HepG2 (cell line): ENCODE data around the gene NAT9. TPM values are rescaled to one million over a fixed set of nuclear protein-coding genes. Genes with fewer than 3 reads are reported as not detected.

Source experiments
- MTF1 ChIP-seq: sonication (generic); formaldehyde crosslinking; IDR thresholded peaks from 2 replicates; pipeline ENCODE4 v1.5.0; 2020; ENCODE audit warnings: missing genetic modification reagents
- MYNN ChIP-seq: sonication (generic); formaldehyde crosslinking; IDR thresholded peaks from 2 replicates; pipeline ENCODE4 v1.4.0; 2020; ENCODE audit warnings: mild to moderate bottlenecking, low read depth, missing genetic modification reagents
- PHB2 ChIP-seq: fragments of 450-650 bp; IDR thresholded peaks from 2 replicates; pipeline ENCODE4 v1.6.1; 2018; ENCODE audit not compliant: partially characterized antibody
- PRMT3 ChIP-seq: sonication (generic); formaldehyde crosslinking; IDR thresholded peaks from 2 replicates; pipeline ENCODE4 v1.8.1; 2022; ENCODE audit warnings: low read depth, mild to moderate bottlenecking, moderate library complexity, missing genetic modification reagents, borderline replicate concordance
- SP1 ChIP-seq, 2 experiments: fragments of 450-650 bp in 1 of 2; sonication (generic) in 1 of 2; formaldehyde crosslinking in 1 of 2; IDR thresholded peaks; 2 replicates each; pipeline versions ENCODE4 v1.4.0 to v1.6.1; 2016 to 2020; ENCODE audit warnings: missing genetic modification reagents in 1 of 2
- ZNF841 ChIP-seq: sonication (generic); formaldehyde crosslinking; IDR thresholded peaks from 2 replicates; pipeline ENCODE4 v1.8.1; 2023; ENCODE audit warnings: missing genetic modification reagents, borderline replicate concordance
- polyA plus RNA-seq, 8 experiments: library from polyadenylated mRNA; depleted of rRNA in 3 of 8; stranded (reverse) in 7 of 8; unstranded in 1 of 8; fragments of >200 nt; fragmentation: Illumina TruSeq in 4 of 8; extraction: Trizol in 4 of 8; gene quantifications; 2 replicates each; pipeline versions ENCODE4 v1.2.1 to v1.2.3, GENCODE V29; 2011 to 2016; ENCODE audit warnings: low read depth in 4 of 8, missing spikeins in 1 of 8, mixed read lengths in 1 of 8; ENCODE audit not compliant: insufficient read depth in 1 of 8
- total RNA-seq, 5 experiments: library from RNA; depleted of rRNA; stranded (reverse); fragments of >200 nt; fragmentation: Illumina TruSeq; extraction: Trizol; gene quantifications; 2 replicates each; pipeline ENCODE4 v1.2.3, GENCODE V29; 2016; ENCODE audit warnings: low read depth in 1 of 5
- TF ChIP-seq, protein P1 (sequence below): fragments of 450-650 bp; IDR thresholded peaks from 2 replicates; pipeline ENCODE4 v1.6.1; 2016
- TF ChIP-seq, protein P2 (sequence below): sonication (generic); formaldehyde crosslinking; IDR thresholded peaks from 2 replicates; pipeline ENCODE4 v1.4.0; 2020; ENCODE audit warnings: mild to moderate bottlenecking, missing genetic modification reagents
- TF ChIP-seq, protein P3 (sequence below): sonication (generic); formaldehyde crosslinking; IDR thresholded peaks from 2 replicates; pipeline ENCODE4 v1.8.0; 2023; ENCODE audit warnings: mild to moderate bottlenecking, missing genetic modification reagents
- TF ChIP-seq, protein P4 (sequence below): sonication (generic); formaldehyde crosslinking; IDR thresholded peaks from 2 replicates; pipeline ENCODE4 v1.4.0; 2020; ENCODE audit warnings: missing genetic modification reagents
- TF ChIP-seq, protein P5 (sequence below): sonication (generic); formaldehyde crosslinking; IDR thresholded peaks from 2 replicates; pipeline ENCODE4 v1.8.1; 2023; ENCODE audit warnings: mild to moderate bottlenecking, missing genetic modification reagents
- TF ChIP-seq, protein P6 (sequence below): sonication (generic); formaldehyde crosslinking; IDR thresholded peaks from 2 replicates; pipeline ENCODE4 v1.4.0; 2020; ENCODE audit warnings: mild to moderate bottlenecking, missing genetic modification reagents
- TF ChIP-seq, protein P7 (sequence below): fragments of 450-650 bp; IDR thresholded peaks from 2 replicates; pipeline ENCODE4 v1.6.1; 2017
- TF ChIP-seq, protein P8 (sequence below), 2 experiments: sonication (generic) in 1 of 2; formaldehyde crosslinking in 1 of 2; IDR thresholded peaks; 2 replicates each; pipeline versions ENCODE4 v1.5.1 to v1.6.1; 2011 to 2020; ENCODE audit warnings: borderline replicate concordance in 1 of 2, low read depth in 1 of 2, low read length in 1 of 2, mild to moderate bottlenecking in 1 of 2, missing genetic modification reagents in 1 of 2, moderate library complexity in 1 of 2
- TF ChIP-seq, protein P9 (sequence below): IDR thresholded peaks from 2 replicates; pipeline ENCODE4 v1.6.1; 2016; ENCODE audit warnings: missing compliant biosample characterization, missing genetic modification reagents, borderline replicate concordance

Gene NAT9
- total and polyA plus RNA-seq, 2 of the 13 experiments (the other 11 are each of a cell fraction or from before 2014, with no cell fraction given) = 39.7 to 44.2 TPM

DNA sequence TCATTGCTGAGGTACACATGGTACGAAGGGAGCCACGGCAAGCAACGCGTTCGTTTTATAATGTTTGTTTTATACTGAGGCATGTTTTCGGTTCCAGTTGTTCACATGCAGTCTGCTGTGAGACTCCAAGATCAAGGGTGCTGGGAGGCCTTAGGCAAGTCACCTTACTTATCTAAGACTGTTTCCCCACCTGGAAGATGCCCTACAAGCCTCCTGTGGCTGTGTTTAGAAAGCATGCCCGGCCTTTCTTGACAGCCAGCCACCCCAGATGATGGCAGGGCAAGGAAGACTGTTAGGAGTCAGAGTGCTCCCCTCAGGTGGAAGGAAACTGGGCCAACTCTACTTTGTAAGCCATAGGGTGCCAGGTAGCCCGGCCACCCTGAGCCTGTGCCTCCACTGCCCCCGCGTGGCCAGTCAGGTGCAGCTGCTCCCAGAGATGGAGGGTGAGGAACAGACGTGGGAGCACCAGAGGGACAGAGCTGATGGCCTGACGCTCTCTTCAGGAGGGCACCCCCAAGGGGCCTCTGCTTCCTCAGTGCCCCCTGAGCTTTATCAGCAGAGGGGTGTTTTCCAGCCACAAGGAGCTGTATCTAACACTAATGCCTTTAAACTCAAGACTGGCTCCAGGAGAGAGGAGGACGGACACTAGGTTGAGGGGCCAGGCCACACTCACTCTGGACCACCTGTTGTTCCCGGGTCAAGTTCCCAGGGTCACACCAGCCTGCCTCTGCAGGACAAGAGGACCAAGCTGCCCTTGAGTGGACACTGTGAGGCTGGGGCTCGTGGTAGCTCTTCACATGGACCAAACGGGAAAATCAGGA lies 5.4 kb downstream of the NAT9 start (continued):
- TF ChIP-seq, protein P1, sequence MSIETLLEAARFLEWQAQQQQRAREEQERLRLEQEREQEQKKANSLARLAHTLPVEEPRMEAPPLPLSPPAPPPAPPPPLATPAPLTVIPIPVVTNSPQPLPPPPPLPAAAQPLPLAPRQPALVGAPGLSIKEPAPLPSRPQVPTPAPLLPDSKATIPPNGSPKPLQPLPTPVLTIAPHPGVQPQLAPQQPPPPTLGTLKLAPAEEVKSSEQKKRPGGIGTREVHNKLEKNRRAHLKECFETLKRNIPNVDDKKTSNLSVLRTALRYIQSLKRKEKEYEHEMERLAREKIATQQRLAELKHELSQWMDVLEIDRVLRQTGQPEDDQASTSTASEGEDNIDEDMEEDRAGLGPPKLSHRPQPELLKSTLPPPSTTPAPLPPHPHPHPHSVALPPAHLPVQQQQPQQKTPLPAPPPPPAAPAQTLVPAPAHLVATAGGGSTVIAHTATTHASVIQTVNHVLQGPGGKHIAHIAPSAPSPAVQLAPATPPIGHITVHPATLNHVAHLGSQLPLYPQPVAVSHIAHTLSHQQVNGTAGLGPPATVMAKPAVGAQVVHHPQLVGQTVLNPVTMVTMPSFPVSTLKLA = no peak
- TF ChIP-seq, protein P2, sequence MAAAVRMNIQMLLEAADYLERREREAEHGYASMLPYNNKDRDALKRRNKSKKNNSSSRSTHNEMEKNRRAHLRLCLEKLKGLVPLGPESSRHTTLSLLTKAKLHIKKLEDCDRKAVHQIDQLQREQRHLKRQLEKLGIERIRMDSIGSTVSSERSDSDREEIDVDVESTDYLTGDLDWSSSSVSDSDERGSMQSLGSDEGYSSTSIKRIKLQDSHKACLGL (CRISPR knock-in tag) = 0 out of 2 replicates have a peak, but pooled peaks have one; percentile 44
- TF ChIP-seq, protein P3, sequence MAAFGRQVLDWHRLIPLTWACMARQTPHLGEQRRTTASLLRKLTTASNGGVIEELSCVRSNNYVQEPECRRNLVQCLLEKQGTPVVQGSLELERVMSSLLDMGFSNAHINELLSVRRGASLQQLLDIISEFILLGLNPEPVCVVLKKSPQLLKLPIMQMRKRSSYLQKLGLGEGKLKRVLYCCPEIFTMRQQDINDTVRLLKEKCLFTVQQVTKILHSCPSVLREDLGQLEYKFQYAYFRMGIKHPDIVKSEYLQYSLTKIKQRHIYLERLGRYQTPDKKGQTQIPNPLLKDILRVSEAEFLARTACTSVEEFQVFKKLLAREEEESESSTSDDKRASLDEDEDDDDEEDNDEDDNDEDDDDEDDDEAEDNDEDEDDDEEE (CRISPR knock-in tag) = no peak; the same call in 1 of the 2 replicates
- no peak for TF ChIP-seq ZNF841 (CRISPR knock-in tag)
- no peak for TF ChIP-seq MTF1
- TF ChIP-seq PRMT3 (CRISPR knock-in tag) = no peak
- TF ChIP-seq, protein P4, sequence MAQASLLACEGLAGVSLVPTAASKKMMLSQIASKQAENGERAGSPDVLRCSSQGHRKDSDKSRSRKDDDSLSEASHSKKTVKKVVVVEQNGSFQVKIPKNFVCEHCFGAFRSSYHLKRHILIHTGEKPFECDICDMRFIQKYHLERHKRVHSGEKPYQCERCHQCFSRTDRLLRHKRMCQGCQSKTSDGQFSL = no peak
- no peak for TF ChIP-seq SP1 (IDR thresholded peaks at IDR 0.05)
- TF ChIP-seq SP1 (CRISPR knock-in tag; IDR thresholded peaks at IDR 0.05) = peak; percentile 52; the same call in 1 of the 2 replicates
- 0 out of 2 replicates have a peak, but pooled peaks have one; percentile 57 for TF ChIP-seq MYNN (CRISPR knock-in tag)
- TF ChIP-seq, protein P5, sequence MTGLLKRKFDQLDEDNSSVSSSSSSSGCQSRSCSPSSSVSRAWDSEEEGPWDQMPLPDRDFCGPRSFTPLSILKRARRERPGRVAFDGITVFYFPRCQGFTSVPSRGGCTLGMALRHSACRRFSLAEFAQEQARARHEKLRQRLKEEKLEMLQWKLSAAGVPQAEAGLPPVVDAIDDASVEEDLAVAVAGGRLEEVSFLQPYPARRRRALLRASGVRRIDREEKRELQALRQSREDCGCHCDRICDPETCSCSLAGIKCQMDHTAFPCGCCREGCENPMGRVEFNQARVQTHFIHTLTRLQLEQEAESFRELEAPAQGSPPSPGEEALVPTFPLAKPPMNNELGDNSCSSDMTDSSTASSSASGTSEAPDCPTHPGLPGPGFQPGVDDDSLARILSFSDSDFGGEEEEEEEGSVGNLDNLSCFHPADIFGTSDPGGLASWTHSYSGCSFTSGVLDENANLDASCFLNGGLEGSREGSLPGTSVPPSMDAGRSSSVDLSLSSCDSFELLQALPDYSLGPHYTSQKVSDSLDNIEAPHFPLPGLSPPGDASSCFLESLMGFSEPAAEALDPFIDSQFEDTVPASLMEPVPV (CRISPR knock-in tag) = peak; percentile 66; the same call in 1 of the 2 replicates
- TF ChIP-seq, protein P6, sequence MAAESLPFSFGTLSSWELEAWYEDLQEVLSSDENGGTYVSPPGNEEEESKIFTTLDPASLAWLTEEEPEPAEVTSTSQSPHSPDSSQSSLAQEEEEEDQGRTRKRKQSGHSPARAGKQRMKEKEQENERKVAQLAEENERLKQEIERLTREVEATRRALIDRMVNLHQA (CRISPR knock-in tag) = no peak
- TF ChIP-seq, protein P7, sequence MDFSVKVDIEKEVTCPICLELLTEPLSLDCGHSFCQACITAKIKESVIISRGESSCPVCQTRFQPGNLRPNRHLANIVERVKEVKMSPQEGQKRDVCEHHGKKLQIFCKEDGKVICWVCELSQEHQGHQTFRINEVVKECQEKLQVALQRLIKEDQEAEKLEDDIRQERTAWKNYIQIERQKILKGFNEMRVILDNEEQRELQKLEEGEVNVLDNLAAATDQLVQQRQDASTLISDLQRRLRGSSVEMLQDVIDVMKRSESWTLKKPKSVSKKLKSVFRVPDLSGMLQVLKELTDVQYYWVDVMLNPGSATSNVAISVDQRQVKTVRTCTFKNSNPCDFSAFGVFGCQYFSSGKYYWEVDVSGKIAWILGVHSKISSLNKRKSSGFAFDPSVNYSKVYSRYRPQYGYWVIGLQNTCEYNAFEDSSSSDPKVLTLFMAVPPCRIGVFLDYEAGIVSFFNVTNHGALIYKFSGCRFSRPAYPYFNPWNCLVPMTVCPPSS = no peak
- no peak for TF ChIP-seq PHB2
- TF ChIP-seq, protein P8, sequence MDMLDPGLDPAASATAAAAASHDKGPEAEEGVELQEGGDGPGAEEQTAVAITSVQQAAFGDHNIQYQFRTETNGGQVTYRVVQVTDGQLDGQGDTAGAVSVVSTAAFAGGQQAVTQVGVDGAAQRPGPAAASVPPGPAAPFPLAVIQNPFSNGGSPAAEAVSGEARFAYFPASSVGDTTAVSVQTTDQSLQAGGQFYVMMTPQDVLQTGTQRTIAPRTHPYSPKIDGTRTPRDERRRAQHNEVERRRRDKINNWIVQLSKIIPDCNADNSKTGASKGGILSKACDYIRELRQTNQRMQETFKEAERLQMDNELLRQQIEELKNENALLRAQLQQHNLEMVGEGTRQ (IDR thresholded peaks at IDR 0.05; ENCODE audit: low read depth, low read length) = no peak
- TF ChIP-seq, protein P8 (CRISPR knock-in tag; IDR thresholded peaks at IDR 0.05; ENCODE audit: borderline replicate concordance) = no peak
- TF ChIP-seq, protein P9, sequence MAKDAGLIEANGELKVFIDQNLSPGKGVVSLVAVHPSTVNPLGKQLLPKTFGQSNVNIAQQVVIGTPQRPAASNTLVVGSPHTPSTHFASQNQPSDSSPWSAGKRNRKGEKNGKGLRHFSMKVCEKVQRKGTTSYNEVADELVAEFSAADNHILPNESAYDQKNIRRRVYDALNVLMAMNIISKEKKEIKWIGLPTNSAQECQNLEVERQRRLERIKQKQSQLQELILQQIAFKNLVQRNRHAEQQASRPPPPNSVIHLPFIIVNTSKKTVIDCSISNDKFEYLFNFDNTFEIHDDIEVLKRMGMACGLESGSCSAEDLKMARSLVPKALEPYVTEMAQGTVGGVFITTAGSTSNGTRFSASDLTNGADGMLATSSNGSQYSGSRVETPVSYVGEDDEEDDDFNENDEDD (CRISPR knock-in tag) = peak; percentile 35
